KBM-7 (cell line): Measurements from ENCODE around the gene TTC7B.

ENCODE experiments used
- DNase-seq: peaks from one replicate; pipeline ENCODE4 v3.0.0-alpha.2; 2015
- in situ Hi-C: fragments of 300-500 bp; cut with MboI; formaldehyde crosslinking; loops from 2 replicates; pipeline ENCODE4 v1.14.3; 2020; ENCODE audit warnings: low sequenced_read_pairs, low pct_unique_long_range_greater_than_20kb, mixed read lengths

TTC7B gene

DNA sequence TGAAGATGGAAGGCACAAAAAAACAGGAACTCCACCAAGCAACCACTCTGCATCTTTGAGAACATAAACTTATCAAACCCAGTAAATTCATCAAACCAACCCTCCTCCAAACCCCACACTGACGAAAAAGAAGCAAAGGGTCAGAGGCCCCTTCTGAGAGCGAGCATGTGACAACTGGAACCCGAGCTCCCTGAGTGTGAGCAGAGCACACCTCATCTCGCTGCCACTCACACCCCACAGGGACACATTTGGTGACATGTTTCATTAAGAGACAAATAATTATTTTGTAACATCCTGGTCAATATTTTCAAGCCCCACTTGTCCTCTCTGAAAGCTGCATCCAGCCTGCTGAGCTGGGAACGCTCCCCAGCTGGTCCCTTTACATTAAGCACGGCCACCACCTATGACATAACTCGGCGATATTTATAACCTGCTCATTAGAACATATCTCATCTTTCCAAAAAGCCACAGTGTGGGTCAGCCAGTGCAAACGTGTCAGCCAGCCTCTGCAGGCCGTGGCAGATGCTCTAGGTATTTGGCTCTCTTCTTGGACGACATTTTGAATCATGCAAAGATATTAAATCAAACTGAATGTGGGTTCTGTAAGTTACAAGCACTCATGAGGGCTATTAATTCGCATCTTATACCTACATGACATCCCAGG, 120.1 kb downstream of the TTC7B start:
- DNase-seq = no peak
- in situ Hi-C loops = no loop called here

DNA sequence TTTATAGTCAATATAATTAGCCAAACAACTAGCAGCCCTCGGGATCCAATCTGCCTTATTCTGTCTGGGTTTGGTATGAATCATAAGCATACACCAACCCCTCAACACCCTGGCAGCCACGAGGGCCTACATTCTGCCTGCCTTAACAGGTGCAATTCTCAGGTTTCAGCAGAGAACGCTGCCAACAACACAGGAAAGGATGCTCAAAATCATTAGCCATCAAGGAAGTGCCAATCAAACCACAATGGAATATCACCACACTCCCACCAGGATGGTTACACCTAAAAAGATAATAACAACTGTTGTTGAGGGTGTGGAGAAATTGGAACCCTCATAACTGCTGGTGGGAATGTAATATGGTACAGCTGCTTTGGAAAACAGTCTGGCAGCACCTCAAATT, 122.8 kb downstream of the TTC7B start:
- in situ Hi-C loops = no loop called here
- DNase-seq = no peak

DNA sequence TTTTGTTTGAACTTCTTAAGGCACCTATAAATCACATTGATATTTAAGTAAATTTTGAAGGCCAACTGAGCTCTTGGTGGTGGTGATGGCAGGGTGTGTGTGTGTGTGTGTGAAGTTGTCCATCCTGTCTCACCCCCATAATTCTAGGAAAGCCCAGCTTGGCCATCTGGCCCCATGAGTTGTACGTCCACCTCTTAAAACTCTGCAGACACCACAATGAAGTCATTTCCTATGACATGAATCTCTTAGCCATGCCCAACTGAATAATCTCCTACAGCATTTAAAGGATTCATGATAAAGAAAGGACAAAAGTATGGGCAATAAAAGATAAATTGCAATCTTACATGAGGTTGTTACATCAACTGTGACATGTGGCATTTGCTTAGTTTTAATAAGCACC, 123.4 kb downstream of the TTC7B start:
- in situ Hi-C loops = no loop called here

DNA sequence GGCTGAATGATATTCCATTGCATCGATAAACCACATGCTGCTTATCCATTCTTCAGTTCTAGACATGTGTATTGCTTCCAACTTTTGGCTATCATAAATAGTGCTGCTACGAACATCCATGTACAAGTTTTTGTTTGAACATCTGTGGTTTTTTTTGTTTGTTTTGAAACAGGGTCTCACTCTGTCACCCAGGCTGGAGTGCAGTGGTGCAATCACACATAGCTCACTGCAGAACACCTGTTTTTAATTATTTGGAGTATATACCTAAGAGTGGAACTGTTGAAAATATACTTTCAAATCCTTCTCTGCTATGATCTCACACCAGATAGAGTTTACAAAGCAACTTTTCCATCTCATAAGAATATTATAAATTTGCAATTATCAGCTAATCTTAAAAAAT, 124.2 kb downstream of the TTC7B start:
- no peak for DNase-seq
- in situ Hi-C loops = no loop called here

More for the DNA sequence above, 123.4 kb downstream of the TTC7B start:
- no peak for DNase-seq

DNA sequence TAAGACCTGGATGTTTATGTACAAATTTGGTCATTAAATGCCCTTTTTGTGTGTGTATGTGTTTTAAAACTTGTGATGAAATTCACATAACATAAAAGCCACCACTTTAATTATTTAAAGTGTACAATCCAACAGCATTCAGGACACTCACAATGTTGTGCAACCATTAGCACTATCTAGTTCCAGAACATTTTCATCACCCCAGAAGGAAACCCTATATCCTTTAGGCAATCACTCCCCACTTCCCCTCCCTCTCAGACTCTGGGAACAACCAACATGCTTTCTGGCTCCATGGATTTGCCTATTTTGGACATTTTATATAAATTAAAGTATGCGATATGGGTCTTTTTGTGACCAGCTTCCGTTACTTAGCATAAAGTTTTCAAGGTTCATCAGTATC, 124.6 kb downstream of the TTC7B start:
- in situ Hi-C loops = no loop called here

DNA sequence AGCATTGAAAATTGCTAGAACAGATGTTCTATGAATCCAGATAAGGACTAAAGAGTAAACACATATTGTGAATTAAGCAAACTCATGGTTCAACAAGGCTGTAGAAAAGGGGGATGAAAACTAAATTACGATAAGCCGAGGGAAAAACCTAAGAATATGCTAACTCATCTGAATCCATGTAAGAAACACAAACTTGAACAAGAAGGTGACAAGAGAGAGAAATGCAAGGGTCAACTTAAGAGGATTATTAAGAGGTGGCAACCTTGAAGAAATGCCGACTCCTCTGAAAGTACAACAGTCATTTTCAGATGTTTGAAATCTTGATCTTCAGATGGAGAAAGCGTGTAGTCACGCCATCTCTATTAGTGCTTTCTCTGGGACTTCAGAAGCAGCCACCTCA, 128.6 kb downstream of the TTC7B start:
- in situ Hi-C loops = no loop called here
- DNase-seq = no peak

More for the DNA sequence above, 124.6 kb downstream of the TTC7B start:
- DNase-seq = no peak

DNA sequence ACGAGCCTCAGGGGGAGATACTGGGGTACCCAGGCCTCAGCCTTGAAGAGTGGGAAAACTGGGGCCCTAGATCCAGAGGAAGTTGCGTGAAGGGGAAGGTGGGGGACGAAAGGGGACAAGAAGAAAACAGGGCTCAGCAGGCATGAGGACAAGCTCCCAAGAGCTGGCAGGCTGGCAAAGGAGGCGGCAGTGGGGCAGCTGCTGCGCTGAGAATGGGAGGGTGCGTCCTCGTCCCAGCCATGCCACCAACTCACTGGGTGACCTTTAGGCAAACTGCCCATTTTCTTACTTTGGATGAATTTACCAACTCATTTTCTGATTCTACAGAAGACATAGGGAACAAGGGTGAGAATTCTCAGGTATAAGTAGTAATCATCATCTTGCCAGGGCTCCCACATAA, 133.6 kb downstream of the TTC7B start:
- in situ Hi-C loops = no loop called here
- DNase-seq = no peak

DNA sequence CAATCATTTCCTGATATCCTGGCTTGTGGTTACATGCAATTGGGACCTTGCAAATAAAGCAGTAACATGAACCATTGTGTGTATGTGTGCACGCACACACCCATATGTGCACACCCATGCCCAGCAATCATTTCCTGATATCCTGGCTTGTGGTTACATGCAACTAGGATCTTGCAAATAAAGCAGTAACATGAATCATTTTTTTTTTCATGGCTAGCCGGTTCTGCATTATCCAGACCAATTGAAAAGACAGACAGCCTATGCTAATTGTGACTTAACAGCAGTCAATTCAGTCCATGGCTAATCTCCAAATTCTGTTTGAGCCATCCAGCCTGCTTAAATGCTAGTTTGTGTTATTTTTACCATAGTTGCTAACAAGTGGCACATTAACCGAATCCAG, 134.3 kb downstream of the TTC7B start:
- no peak for DNase-seq
- in situ Hi-C loops = no loop called here

DNA sequence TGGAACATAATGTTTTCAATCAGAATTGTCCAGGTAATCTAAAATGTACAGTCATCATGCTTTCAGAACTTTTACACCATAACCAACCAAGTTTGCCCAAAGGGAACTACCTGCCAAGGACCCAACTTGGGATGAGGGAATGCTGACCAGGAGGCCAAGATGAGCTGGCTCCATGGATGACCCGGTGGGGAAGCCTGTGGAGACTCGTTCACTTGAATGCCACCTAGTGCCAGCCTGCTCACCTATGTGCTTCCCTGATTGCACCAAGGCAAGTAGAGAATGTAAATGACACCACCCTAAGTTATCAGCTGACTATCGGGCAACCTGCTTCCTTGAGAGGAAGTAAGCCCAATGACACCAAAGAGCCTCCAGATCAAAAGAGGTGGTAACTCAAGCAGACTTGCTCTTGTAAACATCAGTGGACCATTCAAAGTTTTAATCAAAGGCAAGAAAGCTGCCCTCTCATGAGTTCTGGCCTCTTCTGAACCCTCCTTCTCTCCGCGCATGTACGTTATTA, 137.3 kb downstream of the TTC7B start:
- DNase-seq = no peak
- in situ Hi-C loops = no loop called here

DNA sequence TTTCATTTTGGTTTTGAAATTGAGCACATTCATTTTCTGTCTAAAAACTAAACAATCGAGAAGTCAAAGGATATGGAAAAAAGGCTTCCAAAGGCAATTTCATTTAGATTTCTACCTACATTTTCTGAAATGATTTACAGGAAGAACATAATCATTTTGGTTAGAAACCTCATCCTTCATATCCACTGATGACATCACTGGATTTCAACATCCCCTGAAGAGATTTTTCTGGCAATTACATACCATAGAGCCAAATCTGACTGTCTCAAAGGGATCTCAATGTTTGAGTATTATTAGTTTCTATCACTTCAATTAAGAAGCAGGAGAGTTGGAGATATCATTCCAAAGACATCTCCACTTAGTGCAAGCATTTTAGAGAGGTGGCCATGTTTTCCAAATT, 137.8 kb downstream of the TTC7B start:
- no peak for DNase-seq
- in situ Hi-C loops = no loop called here

DNA sequence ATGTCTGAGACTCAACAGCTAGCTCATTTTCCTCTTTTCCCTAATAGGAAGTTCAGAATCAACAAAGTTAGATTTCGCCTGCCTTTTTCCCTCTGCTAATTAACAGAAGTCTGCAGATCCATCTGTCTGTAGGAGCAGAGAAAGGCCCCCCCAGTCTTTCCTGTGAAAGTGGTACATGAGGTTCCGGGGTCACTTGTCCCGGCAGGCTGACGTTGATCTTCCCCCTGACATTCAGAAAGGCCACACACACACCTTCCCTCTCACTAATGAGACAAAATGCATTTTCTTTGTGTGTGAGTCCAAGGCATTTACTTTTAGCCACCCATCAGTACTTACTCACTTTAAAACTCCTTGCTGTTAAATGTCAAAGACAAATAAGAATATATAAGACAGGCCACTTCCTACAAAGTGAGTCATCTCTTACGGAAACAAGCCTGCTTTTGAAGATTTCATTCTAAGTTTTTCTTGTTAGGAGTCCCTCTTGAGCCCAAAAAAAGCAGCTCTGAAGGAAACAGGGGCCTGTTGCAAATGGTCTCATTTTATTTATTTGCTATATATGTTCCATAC, 138.7 kb downstream of the TTC7B start:
- no peak for DNase-seq
- in situ Hi-C loops = no loop called here

DNA sequence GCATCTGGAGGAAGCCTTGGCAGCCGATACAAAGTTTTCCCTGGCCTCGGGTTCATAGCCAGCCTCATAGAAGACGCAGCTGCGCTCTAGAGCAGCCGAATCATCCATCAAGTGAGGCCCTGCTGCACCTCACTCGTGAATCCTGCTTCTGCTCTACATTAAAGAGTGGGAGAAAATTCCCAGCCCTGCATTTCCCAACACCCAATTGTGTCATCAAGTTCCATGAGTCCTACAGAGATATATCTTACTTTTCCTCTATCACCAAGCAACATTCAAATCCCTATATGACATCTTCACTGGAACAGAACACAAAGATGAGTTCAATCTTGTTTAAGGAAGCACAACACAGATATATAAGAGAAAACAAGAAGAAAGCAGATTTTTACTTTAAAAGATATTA, 139.3 kb downstream of the TTC7B start:
- in situ Hi-C loops = no loop called here
- DNase-seq = no peak

DNA sequence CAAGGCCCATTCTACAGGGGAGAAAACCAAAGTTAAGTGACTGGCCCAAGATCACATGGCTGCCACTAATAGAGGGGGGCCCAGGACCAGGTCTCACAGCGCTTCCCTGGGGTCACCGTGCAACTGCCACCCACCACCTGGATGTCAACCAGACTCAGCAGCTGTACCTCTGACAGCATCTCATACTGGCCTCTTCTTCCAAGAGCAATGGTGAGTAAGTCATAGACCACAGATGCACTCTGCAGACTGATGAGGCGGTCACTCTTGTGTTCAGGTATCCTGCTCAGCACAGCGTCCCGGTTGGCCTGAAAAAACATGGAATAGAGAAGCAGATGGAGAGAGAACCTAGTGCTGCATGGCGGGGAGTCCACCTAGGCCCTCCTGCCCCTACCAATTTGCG, 139.9 kb downstream of the TTC7B start:
- in situ Hi-C loops = no loop called here
- DNase-seq = no peak

DNA sequence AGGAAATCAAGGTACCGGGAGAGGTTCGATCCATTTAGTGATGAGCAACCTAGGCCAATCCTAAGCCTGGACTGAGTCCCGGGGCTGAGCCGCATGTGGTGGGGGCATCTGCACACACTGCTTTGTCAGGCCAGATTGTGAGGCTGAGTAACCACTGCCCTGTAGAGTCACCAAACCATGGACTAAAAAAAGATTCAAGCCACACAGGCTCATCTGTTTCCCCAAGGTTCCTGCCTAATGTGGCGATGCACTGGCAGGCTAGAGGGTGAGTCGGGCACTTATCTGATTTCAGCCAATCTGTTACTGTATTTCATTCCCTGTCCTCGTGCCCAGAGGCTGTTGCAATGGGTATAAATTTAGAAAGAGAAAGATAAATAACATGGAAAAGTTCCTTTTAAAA, 140.8 kb downstream of the TTC7B start:
- no peak for DNase-seq
- in situ Hi-C loops = no loop called here

DNA sequence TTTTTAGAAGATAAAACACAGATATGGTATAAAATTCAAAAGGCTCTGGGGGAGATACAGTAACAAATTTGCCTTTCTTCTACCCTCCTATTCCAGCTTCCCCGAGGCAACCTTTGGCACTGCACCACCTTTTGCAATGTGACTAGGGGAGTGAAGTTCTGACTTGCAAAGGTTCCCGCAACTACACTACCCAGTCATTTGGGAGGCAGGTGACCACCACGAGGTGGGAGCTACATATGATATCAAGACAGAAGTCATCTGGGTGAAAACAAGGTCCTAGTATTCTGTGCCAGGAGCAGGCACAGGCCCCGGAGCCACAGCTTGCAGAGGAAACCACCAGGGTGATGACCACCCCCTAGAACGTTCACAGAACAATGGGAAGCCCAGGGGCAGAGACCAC, 141.5 kb downstream of the TTC7B start:
- in situ Hi-C loops = no loop called here

DNA sequence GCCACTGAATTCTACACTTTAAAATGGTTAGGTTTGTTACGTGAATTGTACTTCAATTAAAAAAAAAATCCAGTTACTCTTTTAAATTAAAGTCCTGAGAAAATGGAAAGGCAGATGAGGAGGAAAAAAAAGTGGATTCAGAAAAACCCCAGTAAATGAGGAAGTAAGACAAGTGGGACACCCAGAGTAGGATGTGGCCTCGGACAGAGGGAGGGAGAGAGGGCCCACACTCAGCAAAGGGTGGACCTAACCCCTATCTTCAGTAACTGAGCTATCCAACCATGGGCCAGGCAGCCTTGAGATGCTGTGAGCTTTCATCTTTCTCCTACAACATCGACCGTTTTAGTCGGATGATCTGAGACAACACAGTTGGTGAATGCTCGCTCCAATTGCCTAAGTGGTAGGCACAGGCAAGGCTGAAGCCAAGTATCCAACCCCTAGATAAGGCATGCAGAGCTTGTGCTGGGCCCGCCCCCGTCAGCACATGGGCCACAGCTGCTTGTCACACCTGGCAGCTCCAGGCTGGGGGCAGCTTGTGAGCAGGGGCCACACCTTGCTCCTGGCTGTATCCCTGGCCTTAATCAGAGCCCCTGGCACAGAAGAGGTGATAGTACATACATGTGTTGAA, 142.1 kb downstream of the TTC7B start:
- no peak for DNase-seq
- in situ Hi-C loops = no loop called here

More for the DNA sequence above, 141.5 kb downstream of the TTC7B start:
- no peak for DNase-seq

DNA sequence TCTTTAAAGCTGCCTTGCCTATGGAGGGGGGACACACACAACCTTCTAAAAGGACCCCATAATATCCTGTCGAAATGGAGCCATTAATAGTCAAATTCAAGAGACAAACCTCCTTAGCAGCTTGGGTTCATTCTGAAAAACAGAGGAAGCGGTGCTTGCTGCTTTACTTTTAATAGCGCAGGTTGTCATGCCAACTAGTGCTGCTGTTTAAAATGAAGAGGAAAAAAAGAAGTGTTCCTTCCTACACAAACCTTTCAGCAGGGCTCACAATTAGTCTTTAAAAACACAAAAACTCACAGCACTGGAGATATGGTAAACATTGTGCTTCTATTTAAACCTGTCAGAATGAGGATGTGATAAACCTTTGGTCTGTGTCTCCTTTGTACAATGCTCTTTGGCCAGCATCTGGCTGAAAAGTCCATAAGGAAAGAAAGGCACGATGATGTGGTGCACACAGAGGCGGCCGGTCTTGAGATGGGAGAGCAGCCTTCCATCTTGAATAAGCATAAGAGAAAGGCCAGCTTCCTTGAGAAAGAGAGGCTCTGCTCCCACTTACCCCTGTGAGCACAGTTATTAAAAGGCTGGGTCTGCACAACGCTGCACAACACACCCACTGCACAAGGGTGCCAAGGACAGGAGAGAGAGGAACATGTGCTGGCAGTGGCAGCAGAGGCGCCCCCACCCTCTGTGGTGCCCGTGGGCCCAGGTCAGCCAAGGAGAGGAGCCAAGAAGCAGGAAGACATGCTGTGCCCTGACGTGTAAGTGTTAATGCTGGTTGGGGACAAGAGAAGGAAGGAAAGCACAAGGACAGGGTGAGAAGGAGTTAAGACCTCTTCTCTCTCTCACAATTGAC, 144.6 kb downstream of the TTC7B start:
- in situ Hi-C loops = no loop called here
- no peak for DNase-seq

DNA sequence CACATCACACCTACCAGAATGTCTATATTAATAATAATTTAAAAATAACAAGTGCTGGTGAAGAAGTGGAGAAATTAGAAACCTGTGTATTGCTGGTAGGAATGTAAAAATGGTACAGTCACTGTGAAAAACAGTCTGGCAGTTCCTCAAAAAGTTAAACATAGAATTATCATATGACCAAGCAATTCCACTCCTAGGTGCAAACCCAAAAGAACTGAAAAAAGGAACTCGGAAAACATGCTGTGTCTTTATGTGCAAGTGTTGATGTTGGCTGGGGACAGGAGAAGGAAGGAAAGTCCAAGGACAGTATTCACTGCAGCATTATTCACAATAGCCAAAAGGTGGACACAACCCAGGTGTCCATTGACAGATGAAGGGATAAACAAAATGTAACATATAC, 146.5 kb downstream of the TTC7B start:
- in situ Hi-C loops = no loop called here
- no peak for DNase-seq

DNA sequence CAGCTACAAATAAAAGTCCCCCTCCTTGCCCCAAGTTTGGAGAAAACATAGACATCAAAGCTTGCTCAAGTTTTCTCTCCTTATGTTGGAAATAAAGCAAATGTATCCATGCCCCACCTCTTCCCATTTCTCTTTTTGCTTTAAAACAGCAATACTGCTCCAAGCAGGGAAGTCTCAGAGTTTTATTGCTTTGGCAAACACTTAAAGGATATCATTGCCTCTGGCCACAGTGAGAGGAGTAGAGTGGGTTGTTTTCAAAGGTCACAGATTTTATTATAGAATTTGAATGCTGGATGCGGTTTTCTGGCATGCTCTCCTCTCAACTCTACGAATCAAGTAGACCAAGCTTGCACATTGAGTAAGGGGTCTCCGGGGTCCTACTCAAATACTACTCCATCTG, 149.7 kb downstream of the TTC7B start:
- DNase-seq = no peak
- in situ Hi-C loops = no loop called here
